Mammary epithelial cell (primary cell): ENCODE results near the gene SF3B2.

Experiments
- CTCF ChIP-seq, 2 donors: IDR thresholded peaks in 1 of 2; conservative IDR thresholded peaks in 1 of 2; 2 replicates each; pipeline ENCODE4 v1.5.1; 2011 to 2012; ENCODE audit warnings: inconsistent platforms in 2 of 2, low read length in 2 of 2, mild to moderate bottlenecking in 2 of 2, control low read depth in 1 of 2, low read depth in 1 of 2; ENCODE audit not compliant: insufficient read depth in 1 of 2; ENCODE audit errors: extremely low read depth in 1 of 2
- EZH2 ChIP-seq: IDR thresholded peaks from 2 replicates; pipeline ENCODE4 v1.6.1; 2012; ENCODE audit warnings: low read length, inconsistent platforms, borderline replicate concordance

DNA sequence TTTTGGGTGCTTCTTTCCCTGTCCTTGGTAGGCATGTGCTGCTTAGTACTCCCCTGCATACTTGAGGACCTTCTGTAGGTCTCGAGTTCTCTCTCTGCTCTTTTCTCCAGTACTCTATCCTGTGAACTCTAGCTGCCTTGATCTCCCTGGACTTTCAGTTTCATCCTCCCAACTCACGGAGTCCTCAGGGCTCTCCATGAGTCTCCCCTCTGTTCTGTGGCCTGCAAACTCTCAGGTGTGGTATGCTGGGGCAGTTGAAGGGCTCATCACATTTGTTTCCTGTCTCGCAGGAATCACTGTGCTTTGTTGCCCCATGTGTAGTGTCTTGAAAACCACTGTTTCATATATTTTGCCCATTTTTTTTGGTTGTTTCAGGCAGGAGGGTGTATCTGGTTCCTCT is 14.6 kb downstream of the SF3B2 start:
- TF ChIP-seq CTCF (conservative IDR thresholded peaks at IDR 0.05 in 1 of 2, IDR thresholded peaks at IDR 0.05 in 1 of 2; ENCODE audit: extremely low read depth in 1 of 2, insufficient read depth in 1 of 2, low read depth in 1 of 2, low read length in 2 of 2), result no peak
- TF ChIP-seq EZH2, result no peak
